Thyroid gland (tissue), 4 donors: Measurements from ENCODE around the gene AGBL5. TPM values are rescaled to one million over a fixed set of nuclear protein-coding genes. Genes with fewer than 3 reads are reported as not detected.

ENCODE experiments used
- DNase-seq, 2 donors: peaks; one replicate each; pipeline ENCODE4 v3.0.0-alpha.2; 2019
- H3K27ac ChIP-seq, 3 donors: fragments of 200-600 bp; sonication (generic); 1 replicate in 2 of 3; 2 replicates in 1 of 3; pipeline ENCODE4 v1.5.1; 2016 to 2019; ENCODE audit warnings: mild to moderate bottlenecking in 1 of 3, moderate library complexity in 1 of 3
- H3K27me3 ChIP-seq: fragments of 200-600 bp; sonication (generic); one replicate; pipeline ENCODE4 v1.5.1; 2019
- H3K36me3 ChIP-seq, 2 donors: fragments of 200-600 bp; sonication (generic); one replicate each; pipeline ENCODE4 v1.5.1; 2016 to 2019
- H3K4me1 ChIP-seq, 2 donors: fragments of 200-600 bp; sonication (generic); one replicate each; pipeline ENCODE4 v1.5.1; 2017 to 2019
- H3K4me3 ChIP-seq, 3 donors: fragments of 200-600 bp; sonication (generic); replicated peaks in 1 of 3; 1 replicate in 2 of 3; 2 replicates in 1 of 3; pipeline ENCODE4 v1.5.1; 2016; ENCODE audit warnings: mild to moderate bottlenecking in 1 of 3
- H3K9me3 ChIP-seq: fragments of 200-600 bp; sonication (generic); one replicate; pipeline ENCODE4 v1.5.1; 2017
- CTCF ChIP-seq, 6 experiments: fragments of 200-600 bp in 3 of 6; fragments of 450-650 bp in 3 of 6; sonication (generic) in 3 of 6; IDR thresholded peaks; one replicate each; pipeline ENCODE4 v1.5.1; 2016 to 2019; ENCODE audit warnings: antibody characterized with exemption in 6 of 6, mild to moderate bottlenecking in 2 of 6, inconsistent platforms in 1 of 6, moderate library complexity in 1 of 6
- POLR2A ChIP-seq, 2 donors: fragments of 450-650 bp; IDR thresholded peaks; one replicate each; pipeline ENCODE4 v1.6.1; 2017; ENCODE audit warnings: antibody characterized with exemption in 2 of 2, mild to moderate bottlenecking in 2 of 2, moderate library complexity in 1 of 2
- WGBS, 2 donors: methylation state at CpG; one replicate each; pipeline ENCODE4 v1.1.5; 2017; 5-methylcytosine and 5-hydroxymethylcytosine counted together
- intact Hi-C: fragments of 100-400 bp; cut with DNase I; formaldehyde crosslinking; loops from one replicate; pipeline ENCODE4 v1.15.1; 2023
- total RNA-seq, 4 donors: library from RNA; depleted of rRNA; stranded (reverse); fragments of >200 nt; gene quantifications; one replicate each; pipeline ENCODE4 v1.2.3, GENCODE V29; 2016

AGBL5 gene
- total RNA-seq, 4 donors from 2014 or later: 29.1 to 40.0 (median 31.6) TPM

GRCh38 chr2:27084297-27085061, 33.0 kb downstream of the AGBL5 start:
- Histone ChIP-seq H3K27ac (no peak overlapping the region), H3K4me1 (peaks cover 24 to 30% of the 10 kb centered on the region in 2 donors), H3K27me3 (no peaks in the 10 kb centered on the region), H3K4me3 (no peak overlapping the region), H3K9me3 (no peaks in the 10 kb centered on the region), H3K36me3 (no peaks in the 10 kb centered on the region)
- WGBS, 2 donors: 69 to 95% methylated on average over 5 of the region's 6 CpGs
- TF ChIP-seq POLR2A (IDR thresholded peaks at IDR 0.05) (no peak), CTCF (IDR thresholded peaks at IDR 0.05) (no peak)
- intact Hi-C loops: loop anchor here (5.0 kb wide), 1 partner anchor 122 kb away; no protein-coding TSS in a partner anchor
- DNase-seq: no peak

- H3K9me3 ChIP-seq: no peaks in the 10 kb centered on the region
- intact Hi-C loops: loop anchor here (5.0 kb wide), 1 partner anchor 123 kb away; no protein-coding TSS in a partner anchor
- H3K36me3 ChIP-seq: no peaks in the 10 kb centered on the region
- peak overlapping the region in 1 of 3 donors; percentile 89 for H3K27ac ChIP-seq
- 59% methylated on average over 9 to 10 of the region's 10 CpGs for WGBS, 2 donors
- no peaks in the 10 kb centered on the region for H3K27me3 ChIP-seq
- peak overlapping the region in 2 of 3 donors; percentile 37 to 68 for H3K4me3 ChIP-seq
- TF ChIP-seq POLR2A (IDR thresholded peaks at IDR 0.05): no peak
- TF ChIP-seq CTCF (IDR thresholded peaks at IDR 0.05): peak in 1 of 6 experiments; percentile 10
- DNase-seq: no peak
- H3K4me1 ChIP-seq: peaks cover 24 to 30% of the 10 kb centered on the region in 2 donors
Observed at GRCh38 chr2:27085062-27085672, 33.7 kb downstream of the AGBL5 start.

DNA sequence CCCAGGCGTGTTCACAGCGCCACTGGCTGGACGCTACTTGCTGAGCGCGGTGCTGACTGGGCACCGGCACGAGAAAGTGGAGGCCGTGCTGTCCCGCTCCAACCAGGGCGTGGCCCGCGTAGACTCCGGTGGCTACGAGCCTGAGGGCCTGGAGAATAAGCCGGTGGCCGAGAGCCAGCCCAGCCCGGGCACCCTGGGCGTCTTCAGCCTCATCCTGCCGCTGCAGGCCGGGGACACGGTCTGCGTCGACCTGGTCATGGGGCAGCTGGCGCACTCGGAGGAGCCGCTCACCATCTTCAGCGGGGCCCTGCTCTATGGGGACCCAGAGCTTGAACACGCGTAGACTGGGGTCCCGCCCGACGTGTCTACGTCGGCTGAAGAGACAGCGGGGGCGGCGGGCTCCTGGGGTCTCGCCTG, 34.2 kb downstream of the AGBL5 start:
- no peaks in the 10 kb centered on the region for H3K9me3 ChIP-seq
- peaks cover 24 to 29% of the 10 kb centered on the region in 2 donors for H3K4me1 ChIP-seq
- intact Hi-C loops: loop anchor here (5.0 kb wide), 1 partner anchor 123 kb away; no protein-coding TSS in a partner anchor
- TF ChIP-seq POLR2A (IDR thresholded peaks at IDR 0.05) (peak in 1 of 2 donors; percentile 15), CTCF (IDR thresholded peaks at IDR 0.05) (peak in 2 of 6 experiments; percentile 29 to 47)
- H3K4me3 ChIP-seq: peak overlapping the region; percentile 37 to 68 (median 63)
- H3K27ac ChIP-seq: peak overlapping the region in 2 of 3 donors; percentile 77 to 89
- no peaks in the 10 kb centered on the region for H3K27me3 ChIP-seq
- DNase-seq: peak; percentile 73 to 74
- H3K36me3 ChIP-seq: no peaks in the 10 kb centered on the region
- 0% methylated on average over 1 to 5 of the region's 38 CpGs for WGBS, 2 donors

DNA sequence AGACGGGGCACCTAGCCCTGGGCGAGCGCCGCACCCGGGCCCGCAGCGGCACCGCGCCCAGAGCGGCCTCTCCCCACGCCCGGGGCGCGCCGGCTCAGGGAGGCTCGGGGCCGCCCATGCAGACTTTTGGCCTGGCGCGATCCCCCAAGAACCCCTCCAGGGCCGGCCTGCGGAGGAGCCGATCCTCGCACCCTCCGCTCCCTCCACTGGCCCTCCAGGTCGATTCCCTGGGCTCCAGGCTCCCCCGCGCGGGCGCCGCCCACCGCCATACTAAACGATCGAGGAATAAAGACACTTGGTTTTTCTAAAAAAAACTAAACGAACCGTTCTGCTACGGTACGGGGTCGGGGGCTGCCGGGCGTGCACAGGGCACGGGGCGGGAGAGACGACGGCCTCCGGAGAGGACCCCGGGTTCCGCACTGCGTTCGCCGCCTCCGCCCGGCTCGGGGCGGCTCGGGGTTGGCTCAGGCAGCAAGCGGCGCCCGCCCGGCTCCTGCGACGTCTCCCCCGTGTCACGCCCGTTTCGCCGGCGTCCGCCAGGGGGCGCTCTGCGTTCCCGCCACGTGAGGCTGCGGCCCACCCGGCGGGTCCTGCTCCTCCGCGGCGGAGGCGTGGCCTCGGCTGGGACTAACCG, 34.7 kb downstream of the AGBL5 start:
- Histone ChIP-seq H3K9me3 (no peaks in the 10 kb centered on the region), H3K27me3 (no peaks in the 10 kb centered on the region), H3K4me1 (peaks cover 21 to 24% of the 10 kb centered on the region in 2 donors), H3K4me3 (peak overlapping the region; percentile 37 to 68 (median 63)), H3K36me3 (no peaks in the 10 kb centered on the region), H3K27ac (peak overlapping the region; percentile 77 to 89 (median 84))
- peak in 1 of 2 donors; percentile 62 for TF ChIP-seq POLR2A (IDR thresholded peaks at IDR 0.05)
- peak; percentile 39 to 99 (median 96) for TF ChIP-seq CTCF (IDR thresholded peaks at IDR 0.05)
- intact Hi-C loops: loop anchor here (5.0 kb wide), 1 partner anchor 124 kb away; no protein-coding TSS in a partner anchor
- WGBS, 2 donors: 0 to 4% methylated on average over 6 to 15 of the region's 81 CpGs
- DNase-seq: peak; percentile 94 to 95
